IPS-18c (cell line): ENCODE results near the gene GAA.

ENCODE experiments used
- H3K4me3 ChIP-seq: 2 replicates; pipeline ENCODE4 v1.7.0; 2013; ENCODE audit warnings: low read depth, mild to moderate bottlenecking, low read length, moderate library complexity; ENCODE audit not compliant: insufficient read depth
- H3K9me3 ChIP-seq: one replicate; pipeline ENCODE4 v1.6.1; 2013; ENCODE audit warnings: mild to moderate bottlenecking, low read length, moderate library complexity; ENCODE audit not compliant: control insufficient read depth, insufficient read depth

GAA gene

DNA sequence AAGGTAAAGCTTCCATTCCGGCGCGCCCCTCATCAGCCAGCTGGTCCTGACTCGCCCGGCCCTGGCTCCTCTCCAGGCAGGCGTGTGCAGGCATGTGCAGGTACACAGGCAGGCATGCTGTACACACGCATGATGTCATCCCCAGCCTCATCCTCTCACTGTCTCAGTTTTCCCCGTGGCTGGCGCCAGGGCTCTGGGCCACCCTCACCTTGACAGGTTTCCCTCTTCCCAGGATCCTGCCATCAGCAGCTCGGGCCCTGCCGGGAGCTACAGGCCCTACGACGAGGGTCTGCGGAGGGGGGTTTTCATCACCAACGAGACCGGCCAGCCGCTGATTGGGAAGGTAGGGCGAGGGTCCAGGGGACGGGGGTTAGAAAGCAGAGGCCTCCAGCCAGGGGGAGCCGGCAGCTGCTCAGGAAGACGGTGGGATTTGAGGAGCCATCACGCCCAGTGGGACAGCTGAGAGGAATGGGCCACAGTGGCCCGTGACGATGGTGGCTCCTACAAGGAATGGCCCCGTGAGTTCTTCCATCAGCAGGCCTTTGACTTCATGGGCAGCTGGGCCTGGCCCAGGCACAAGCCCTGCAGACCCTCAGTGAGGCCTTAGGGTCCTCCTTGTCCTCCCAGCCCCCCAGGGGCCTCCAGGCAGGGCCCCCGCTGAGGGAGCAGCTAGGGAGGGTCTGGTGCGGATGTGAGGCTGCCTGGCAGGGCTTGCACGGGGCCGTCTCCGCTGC lies 8.5 kb downstream of the GAA start:
- Histone ChIP-seq H3K4me3 (no peak overlapping the region), H3K9me3 (no peaks in the 10 kb centered on the region)

DNA sequence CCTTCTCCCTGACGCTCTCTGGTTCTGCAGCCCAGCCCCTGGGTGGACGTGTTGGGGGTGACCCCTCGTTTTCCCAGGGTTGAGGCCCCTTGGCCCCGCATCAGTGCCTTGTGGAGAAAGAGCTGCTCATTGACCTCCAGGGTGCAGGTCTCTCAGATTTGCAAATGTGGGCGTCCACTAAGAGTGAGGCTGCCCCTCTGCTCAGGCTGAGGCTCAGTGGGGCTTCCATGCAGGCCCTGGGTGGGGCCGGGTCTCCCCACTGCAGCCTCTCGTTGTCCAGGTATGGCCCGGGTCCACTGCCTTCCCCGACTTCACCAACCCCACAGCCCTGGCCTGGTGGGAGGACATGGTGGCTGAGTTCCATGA lies 9.0 kb downstream of the GAA start:
- H3K4me3 ChIP-seq: no peak overlapping the region
- no peaks in the 10 kb centered on the region for H3K9me3 ChIP-seq

DNA sequence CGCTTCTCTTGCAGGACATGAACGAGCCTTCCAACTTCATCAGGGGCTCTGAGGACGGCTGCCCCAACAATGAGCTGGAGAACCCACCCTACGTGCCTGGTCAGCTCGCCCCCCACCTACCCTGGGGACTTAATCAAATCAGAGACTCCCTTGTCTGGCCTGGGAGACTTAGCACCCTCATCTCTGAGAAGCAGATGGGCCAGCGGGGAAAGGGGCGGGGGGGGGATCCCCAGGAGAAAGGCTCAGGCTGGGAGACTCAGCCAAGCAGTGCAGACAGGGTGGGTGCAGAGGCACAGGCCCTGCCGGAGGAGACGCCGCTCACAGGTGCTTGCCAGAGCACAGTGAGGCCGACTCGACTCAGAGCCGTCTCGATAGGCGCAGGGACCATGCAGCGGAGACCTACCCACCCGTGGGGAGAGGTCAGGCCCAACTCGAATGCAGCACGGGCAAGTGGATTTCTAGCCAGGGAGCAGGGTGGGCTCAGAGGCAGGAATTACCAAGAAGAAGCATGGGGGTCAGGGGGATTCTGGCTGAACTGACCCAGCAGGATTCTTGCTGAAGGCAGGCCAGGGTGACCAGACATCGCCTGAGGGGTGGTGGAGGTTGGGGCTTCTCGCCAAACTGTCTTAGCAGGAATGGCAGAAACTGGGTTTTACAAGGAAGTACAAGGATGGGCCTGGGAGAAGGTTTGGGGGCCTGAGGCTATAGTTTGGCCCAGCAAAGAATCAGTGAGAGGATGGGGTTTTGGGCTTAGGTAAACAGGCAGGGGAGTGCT lies 9.7 kb downstream of the GAA start:
- Histone ChIP-seq H3K4me3 (no peak overlapping the region), H3K9me3 (no peaks in the 10 kb centered on the region)

DNA sequence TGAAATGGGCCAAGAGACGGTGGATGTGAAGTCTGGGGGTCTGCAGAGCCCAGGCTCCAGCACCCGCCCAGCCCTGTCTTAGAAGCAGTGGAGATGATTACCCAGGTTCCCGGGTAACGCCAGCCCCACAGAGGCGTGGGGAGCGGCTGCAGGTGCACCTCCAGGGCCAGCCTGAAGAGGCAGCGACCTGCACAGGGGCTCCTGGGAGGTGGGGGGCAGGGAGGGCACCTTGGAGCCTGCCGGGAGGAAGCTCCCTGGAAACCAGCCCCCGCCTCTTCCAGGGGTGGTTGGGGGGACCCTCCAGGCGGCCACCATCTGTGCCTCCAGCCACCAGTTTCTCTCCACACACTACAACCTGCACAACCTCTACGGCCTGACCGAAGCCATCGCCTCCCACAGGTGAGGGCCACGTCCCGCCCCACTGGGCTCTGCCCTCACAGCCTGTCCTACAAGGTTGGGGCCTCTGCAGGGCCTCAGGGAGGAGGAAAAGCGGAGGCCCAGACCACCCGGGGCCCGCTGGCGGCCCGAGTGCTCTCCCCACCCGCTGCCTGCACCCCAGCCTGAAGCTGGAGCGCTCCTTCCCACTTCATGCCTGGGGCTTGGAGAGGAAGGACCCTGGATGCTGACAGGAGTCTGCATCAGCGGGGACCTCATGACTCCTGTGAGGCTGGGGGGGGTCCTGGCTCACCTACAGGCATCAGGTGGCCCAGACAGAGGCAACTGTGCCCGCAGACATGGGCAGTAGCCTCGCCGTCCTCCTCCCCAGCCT lies 10.5 kb downstream of the GAA start:
- H3K9me3 ChIP-seq: no peaks in the 10 kb centered on the region
- H3K4me3 ChIP-seq: no peak overlapping the region

DNA sequence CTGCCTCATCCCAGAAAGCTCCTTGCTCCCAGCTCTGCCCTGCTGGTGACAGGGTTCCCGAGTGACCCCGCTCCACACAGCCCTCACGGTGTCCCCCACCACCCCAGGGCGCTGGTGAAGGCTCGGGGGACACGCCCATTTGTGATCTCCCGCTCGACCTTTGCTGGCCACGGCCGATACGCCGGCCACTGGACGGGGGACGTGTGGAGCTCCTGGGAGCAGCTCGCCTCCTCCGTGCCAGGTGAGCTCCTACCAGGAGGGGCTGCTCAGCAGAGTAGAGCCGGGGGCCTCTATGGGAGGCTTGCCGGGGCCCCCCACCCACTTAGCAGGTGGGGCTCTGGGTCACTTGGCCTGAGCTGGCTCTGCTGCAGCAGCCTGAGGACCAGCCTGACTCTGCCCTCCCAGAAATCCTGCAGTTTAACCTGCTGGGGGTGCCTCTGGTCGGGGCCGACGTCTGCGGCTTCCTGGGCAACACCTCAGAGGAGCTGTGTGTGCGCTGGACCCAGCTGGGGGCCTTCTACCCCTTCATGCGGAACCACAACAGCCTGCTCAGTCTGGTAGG lies 11.2 kb downstream of the GAA start:
- no peak overlapping the region for H3K4me3 ChIP-seq
- no peaks in the 10 kb centered on the region for H3K9me3 ChIP-seq

DNA sequence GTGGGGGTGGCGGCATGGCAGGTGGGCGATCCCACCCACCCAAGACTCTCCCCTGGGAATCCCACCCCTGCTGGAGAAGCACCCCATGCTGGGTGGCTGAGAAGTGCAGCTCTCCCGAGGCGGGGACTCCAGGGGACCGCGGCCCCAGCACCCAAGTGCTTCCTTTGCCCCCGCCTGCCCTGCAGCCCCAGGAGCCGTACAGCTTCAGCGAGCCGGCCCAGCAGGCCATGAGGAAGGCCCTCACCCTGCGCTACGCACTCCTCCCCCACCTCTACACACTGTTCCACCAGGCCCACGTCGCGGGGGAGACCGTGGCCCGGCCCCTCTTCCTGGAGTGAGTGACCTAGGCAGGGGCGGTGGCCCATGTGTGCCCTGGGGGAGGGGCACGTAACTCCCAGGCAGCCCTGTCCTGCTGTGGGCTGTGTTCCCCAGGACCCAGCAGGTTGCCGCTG lies 11.7 kb downstream of the GAA start:
- Histone ChIP-seq H3K4me3 (no peak overlapping the region), H3K9me3 (no peaks in the 10 kb centered on the region)

DNA sequence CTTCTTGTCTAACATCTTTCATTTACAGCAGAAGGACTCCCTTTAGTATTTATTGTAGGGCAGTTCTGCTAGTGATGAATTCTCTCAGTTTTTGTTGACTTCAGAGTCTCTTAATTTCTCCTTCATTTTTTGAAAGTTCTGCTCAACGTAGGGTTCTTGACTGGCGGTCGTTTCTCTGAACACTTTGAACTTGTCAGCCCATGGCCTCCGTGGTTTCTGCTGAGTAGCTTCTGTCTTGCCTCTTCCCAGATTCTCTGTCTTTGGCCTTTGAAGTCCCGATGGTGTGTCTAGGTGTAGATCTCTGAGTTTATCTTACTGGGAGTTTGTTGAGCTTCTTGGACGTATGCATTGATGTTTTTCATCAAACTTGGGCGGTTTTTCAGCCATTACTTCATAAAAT lies 13.4 kb downstream of the GAA start:
- Histone ChIP-seq H3K4me3 (no peak overlapping the region), H3K9me3 (no peaks in the 10 kb centered on the region)

DNA sequence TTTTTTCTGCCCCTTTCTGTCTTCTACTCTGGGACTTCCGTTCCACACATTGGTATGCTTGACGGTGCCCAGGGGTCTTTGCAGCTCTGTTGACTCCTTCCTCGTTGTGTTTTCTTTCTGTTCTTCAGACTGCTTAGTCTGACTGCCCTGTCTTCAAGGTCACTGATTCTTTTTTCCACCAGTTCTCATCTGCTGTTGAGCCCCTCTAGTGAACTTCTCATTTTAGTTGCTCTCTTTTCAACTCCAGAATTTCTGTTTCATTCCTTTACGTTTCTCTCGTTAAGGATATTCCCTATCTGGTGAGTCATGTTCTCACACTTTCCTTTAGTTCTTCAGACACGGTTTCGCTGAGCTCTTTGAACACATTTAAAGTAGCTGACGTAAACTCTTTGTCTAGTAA lies 13.8 kb downstream of the GAA start:
- Histone ChIP-seq H3K9me3 (no peaks in the 10 kb centered on the region), H3K4me3 (no peak overlapping the region)

DNA sequence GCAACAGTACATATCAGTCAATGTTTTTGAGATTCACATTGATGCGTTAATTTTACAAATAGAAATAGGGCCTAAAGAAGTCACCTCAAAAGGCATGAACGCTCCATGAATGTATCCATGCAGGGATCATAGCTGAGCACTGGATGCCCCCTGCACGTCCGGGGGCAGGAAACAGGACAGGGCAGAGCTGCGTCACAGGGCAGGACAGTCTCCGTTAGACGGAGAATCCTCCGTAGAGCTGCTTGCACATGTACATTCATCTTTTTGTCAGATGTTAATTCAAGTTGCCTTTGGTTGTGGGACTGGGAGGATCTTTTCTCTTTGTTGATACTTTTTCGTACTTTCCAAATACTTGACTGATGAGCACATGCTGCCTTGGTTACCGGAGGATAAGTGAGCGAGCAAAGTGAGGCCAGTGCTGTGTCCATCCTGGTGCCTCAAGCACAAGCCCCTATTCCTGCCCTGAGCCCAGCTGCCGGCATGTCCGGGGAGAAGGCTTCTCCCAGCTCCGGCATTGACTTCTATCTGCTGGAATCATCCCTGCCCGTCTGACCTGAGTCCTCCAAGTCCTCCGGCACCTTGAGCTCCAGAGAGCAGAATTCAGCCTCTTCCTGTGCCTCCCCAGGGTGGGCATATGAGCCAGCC lies 15.0 kb downstream of the GAA start:
- Histone ChIP-seq H3K4me3 (no peak overlapping the region), H3K9me3 (no peaks in the 10 kb centered on the region)

DNA sequence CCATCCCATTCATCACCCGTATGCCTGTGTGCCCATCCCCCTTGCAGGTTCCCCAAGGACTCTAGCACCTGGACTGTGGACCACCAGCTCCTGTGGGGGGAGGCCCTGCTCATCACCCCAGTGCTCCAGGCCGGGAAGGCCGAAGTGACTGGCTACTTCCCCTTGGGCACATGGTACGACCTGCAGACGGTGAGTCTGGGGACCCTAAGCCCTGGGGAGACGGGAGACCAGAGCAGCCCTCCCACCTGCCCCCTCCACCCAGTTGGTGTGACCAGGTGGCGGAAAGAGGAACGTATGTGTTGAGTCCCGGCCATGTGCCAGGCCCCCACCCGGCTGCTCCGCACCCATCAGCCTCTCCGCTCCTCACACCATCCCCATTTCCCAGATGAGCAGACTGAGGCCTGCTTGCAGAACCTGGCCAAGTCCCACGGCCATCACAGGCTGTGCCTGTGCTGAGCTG lies 15.6 kb downstream of the GAA start:
- no peak overlapping the region for H3K4me3 ChIP-seq
- H3K9me3 ChIP-seq: no peaks in the 10 kb centered on the region

DNA sequence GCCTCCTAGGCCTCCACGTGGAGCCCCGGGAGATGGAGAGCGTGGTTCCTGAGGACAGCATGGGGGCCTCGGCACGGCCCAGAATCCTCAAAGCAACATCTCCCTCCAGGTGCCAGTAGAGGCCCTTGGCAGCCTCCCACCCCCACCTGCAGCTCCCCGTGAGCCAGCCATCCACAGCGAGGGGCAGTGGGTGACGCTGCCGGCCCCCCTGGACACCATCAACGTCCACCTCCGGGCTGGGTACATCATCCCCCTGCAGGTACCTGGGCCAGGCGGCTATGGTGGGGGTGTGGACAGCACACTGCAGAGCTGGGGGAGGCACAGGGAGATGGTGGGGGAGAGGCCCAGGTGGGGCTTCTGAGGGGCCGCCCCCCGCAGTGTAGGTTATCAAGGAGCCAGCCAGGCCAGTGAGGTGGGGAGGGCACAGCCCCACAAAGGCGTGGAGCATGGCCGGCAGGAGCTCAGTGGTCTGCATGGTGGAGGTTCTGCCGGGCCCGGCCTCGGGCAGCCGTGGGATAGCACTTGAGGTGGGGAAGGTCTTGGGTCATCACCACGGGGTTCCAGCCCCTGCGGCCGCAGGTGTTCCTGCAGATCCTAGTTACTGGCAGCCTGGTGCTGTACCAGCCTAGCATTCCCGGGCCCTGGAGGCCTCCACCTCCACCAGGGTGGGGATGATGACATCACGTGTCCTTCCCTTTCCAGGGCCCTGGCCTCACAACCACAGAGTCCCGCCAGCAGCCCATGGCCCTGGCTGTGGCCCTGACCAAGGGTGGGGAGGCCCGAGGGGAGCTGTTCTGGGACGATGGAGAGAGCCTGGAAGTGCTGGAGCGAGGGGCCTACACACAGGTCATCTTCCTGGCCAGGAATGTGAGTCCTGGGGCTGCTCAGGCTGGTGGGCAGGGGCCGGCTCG lies 16.4 kb downstream of the GAA start:
- no peaks in the 10 kb centered on the region for H3K9me3 ChIP-seq
- no peak overlapping the region for H3K4me3 ChIP-seq

DNA sequence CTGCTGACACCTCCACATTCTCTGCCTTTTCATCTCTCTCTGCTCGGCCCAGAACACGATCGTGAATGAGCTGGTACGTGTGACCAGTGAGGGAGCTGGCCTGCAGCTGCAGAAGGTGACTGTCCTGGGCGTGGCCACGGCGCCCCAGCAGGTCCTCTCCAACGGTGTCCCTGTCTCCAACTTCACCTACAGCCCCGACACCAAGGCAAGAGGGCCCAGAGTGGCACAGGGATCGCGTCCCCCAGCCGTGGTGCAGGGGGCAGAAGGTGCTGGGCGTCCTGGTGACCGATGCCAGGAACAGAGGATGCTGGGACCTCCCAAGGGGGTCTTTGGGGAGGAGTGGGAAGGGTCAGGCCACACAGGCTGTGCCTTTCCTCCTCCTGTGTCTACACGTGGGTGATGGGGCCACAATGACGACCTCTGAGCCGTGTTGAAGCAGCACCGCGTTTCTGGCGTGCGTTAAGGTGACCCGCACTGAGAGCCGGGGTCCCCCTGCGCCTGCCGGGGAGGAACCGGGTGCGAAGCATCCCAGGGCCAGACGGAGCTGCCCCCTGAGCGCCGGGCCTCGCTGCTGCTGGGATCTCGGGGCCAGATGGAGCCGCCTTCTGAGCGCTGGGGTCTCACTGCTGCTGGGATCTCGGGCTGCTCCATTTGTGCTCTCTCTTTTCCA lies 17.4 kb downstream of the GAA start:
- H3K9me3 ChIP-seq: no peaks in the 10 kb centered on the region
- no peak overlapping the region for H3K4me3 ChIP-seq

DNA sequence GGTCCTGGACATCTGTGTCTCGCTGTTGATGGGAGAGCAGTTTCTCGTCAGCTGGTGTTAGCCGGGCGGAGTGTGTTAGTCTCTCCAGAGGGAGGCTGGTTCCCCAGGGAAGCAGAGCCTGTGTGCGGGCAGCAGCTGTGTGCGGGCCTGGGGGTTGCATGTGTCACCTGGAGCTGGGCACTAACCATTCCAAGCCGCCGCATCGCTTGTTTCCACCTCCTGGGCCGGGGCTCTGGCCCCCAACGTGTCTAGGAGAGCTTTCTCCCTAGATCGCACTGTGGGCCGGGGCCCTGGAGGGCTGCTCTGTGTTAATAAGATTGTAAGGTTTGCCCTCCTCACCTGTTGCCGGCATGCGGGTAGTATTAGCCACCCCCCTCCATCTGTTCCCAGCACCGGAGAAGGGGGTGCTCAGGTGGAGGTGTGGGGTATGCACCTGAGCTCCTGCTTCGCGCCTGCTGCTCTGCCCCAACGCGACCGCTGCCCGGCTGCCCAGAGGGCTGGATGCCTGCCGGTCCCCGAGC lies 17.9 kb downstream of the GAA start:
- no peaks in the 10 kb centered on the region for H3K9me3 ChIP-seq

DNA sequence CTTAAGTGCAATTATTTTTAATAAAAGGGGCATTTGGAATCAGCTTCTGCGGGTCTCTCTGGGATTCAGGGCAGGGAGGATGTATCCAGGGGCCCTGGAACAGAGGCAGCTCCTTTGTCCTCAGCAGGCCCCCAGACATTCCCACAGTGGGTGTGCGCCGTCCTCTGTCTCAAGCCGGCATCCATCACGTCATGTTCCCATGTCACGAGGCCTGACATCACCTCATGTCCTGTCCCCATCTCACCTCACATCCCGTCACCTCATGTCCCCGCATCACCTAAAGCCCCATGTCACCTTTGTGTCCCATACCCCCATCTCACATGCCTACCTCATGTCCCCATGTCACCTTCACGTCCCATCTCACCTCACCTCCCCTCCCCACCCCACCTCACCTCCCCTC lies 18.5 kb downstream of the GAA start:
- H3K9me3 ChIP-seq: no peaks in the 10 kb centered on the region

More for the DNA sequence above, 17.9 kb downstream of the GAA start:
- H3K4me3 ChIP-seq: no peak overlapping the region

DNA sequence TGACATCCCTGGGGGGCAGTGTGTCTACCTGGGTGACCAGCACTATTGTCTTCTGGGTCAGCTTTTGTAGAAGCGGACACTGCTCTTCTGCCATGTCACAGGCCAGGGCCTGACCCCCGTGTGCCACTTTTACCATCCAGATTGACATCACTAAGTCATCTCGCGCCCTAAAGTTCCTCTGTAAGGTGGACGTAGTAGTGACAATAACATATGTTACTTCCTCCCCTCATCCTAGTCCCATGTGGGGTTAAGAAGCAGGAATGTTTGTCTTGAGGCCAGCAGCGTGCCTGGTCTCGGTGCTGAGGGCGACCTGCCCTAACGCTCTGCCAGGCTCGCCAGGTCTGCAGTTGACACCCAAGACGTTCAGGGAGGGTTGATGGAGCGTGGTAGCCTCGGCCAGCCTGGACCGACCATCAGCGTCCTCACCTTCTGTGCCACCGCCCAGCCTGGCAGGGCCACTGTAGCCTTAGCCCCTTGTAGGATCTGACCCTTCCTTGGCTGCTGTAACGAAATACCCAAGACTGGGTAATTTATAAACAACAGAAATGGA lies 20.7 kb downstream of the GAA start:
- H3K9me3 ChIP-seq: no peaks in the 10 kb centered on the region

More for the DNA sequence above, 18.5 kb downstream of the GAA start:
- H3K4me3 ChIP-seq: no peak overlapping the region

More for the DNA sequence above, 20.7 kb downstream of the GAA start:
- H3K4me3 ChIP-seq: no peak overlapping the region
